HG02798 (cell line): ENCODE data around the gene CRX.
"Not testable (repeated sequence)": the region's sequence is repeated elsewhere in the genome, so short reads cannot be mapped to it uniquely, and the experiment has no call there.

Source experiments
- ATAC-seq: cut with Tn5 transposase; IDR thresholded peaks from one replicate; pipeline ENCODE4 v1.9.1; 2021; ENCODE audit warnings: mild to moderate bottlenecking; ENCODE audit not compliant: unreplicated experiment, poor library complexity

The CRX gene

DNA sequence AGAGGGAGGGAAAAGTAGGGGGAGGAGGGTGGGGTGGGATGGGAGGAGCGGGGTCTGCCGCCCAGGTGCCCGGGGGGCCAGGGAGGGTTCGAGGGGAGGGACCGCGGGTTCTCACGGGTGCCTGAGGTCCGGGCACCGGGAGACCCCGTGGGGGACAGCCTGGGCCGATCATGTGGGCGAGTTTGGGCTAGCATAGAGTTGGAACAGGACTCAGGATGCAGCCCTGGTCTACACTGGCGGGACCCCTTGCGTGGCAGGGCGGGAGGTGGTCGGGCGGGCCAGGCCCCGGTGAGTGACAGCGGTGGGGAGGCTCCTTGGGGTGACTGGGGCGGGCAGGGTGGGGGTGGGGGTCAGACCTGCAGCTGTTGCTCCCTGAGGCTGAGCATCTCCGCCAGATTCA lies 18.6 kb upstream of the CRX start:
- ATAC-seq, result not testable (repeated sequence)

DNA sequence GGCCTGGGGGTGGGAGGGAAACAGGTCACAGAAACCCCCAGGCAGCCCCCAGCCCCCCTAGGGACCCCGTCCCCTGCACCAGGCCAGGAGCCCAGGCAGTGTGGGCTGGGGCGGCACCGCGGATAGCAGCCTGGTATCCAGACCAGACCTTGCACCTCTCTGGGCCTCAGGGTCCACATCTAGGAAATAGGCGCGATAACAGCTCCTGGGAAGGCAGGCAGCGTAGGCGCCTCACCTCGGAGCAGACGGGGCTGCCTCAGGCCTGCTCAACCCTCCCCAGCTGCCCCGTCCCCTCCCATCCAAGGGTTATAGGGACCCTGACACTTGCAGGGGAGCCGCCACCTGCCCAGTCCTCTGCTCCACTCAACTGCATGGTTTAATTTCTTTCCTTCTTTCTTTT lies 18.1 kb upstream of the CRX start:
- ATAC-seq, result not testable (repeated sequence)

DNA sequence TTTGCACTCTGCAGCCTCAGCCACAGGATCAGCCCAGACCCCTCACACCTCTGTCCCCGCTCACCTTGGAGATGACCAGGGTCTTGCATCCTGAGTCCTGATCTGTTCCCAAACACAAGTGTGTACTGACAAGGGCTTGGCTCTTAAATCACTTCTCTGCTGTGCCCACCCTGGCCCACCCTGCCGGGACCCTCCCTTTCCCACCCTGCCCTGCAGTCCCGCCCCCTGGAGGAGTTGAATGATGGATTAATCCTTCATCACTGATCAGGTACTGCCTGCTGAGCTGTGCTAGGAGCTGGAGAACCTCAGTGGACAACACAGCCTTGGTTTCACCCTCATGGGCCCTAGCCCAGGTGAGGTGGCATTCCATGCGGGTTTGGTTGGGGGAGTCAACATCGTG lies 17.3 kb upstream of the CRX start, which contains the start of gene TPRX1:
Gene TPRX1, minus strand, starts transcription at position 101 of the 400 bp plus-strand sequence. Its CDS starts 12 bp downstream, at position 89.
- not testable (repeated sequence) for ATAC-seq

DNA sequence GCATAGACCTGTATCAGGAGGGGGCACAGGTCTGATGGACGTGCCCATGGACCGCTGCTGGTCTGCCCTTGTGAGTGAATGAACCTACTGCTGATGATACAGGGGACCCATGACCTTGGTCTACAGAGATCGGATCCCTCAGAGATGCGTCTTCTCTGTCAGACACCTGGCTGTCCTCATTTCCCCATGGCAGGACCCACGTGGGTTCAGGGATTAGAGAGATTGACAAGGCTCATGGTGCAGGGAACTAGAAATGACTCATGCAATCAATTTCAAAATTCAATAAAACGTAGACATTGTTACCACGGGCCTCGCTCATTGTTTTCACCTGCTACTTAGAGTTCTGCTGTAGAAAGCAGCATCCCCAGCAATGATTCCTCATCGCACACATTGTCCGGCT lies 16.4 kb upstream of the CRX start:
- ATAC-seq, result no peak

DNA sequence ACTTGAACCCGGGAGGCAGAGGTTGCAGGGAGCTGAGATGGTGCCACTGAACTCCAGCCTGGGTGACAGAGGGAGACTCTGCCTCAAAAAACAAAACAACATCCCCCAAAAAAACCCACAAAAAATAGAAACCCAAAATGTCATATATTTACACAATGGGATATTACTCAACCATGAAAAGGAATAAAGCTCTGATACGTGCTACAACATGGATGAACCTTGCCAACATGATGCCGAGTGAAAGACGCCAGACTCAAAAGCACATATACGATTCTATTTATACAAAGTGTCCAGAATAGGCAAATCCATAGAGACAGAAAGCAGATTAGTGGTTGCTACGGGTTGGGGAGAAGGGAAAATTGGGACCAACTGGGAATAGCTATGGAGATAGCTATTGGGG lies 15.3 kb upstream of the CRX start:
- ATAC-seq, result no peak

DNA sequence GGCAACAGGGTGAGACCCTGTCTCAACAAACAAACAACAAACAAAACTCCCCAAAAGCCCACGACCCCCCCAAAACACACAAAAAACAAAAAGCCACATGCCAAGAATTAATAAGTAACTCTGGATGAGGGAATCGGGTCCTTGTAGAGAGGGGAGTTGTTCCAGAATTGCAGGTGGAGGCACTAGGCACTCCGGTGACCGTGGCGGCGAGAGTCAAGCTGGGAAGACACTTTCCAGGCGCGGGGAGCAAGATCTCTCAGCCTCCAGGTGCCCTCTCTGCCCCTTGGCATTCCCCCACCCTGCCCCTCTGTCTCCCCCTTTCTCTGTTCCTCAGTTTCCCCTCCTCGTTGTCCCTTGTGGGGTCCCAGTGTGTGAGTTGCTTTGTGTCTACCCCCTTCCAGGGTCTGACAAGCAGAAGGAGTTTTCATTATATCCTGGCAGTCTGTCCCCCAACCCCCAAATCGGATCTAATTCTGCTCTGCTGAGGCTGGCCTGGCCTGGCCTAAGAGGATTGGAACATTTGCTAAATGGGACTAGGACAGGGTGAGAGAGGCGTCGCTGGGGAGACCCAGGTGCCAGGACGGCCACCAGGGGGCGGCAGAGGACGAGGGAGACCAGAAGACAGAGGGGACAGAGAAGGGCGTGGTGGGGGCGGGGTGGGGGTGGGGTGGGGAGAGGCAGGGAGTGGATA lies 8.3 kb upstream of the CRX start:
- no peak for ATAC-seq

DNA sequence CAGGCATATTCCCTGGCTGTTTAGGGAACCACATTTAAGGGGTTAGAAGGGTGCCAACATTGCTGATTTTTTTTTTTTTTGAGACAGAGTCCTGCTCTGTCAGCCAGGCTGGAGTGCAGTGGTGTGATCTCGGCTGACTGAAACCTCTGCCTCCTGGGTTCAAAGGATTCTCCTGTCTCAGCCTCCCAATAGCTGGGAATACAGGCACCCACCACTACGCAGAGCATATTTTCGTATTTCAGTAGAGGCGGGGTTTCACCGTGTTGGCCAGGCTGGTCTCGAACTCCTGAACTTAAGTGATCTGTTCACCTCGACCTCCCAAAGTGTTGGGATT lies 7.8 kb upstream of the CRX start:
- ATAC-seq, result no peak

DNA sequence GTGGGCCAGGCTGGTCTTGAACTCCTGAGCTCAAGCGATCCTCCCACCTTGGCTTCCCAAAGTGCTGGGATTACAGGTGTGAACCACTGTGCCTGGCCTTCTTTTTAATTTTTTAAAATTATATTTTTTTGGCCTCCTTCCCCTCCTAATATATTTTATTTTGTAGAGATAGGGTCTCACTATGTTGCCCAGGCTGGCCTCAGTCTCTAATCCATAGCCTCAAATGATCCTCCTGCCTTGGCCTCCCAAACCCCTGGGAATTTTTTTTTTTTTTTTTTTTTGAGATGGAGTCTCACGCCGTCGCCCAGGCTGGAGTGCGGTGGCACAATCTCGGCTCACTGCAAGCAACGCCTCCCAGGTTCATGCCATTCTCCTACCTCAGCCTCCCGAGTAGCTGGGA lies 5.5 kb upstream of the CRX start:
- not testable (repeated sequence) for ATAC-seq

DNA sequence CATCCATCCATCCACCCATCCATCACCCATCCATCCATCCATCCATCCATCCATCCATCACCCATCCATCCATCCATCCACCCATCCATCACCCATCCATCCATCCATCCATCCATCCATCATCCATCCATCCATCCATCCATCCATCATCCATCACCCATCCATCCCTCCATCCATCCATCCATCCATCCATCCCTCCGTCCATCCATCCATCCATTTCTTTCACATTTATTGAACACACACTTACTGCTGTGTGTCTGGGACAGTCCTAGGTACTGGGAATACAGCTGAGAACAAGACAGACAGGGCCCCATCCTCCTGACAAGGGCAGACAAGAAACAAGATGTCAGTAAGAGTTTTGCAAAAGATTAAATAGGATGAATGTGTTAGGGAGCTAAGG lies 3.5 kb upstream of the CRX start:
- ATAC-seq, result not testable (repeated sequence)

DNA sequence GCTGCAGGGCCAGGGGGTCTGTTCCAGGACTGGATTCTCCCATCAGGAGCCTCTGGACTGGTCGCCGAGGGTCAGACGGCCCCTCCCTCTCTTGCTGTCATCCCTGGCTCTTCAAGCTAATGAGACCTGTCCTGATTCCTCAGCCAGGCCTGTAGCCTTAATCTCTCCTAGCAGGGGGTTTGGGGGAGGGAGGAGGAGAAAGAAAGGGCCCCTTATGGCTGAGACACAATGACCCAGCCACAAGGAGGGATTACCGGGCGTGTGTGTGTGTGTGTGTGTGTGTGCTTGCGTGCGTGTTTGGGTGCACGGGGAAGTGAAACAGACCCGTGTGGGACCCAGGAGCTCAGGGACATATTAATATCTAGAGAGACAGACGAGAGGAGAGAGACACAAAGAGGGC lies 1.9 kb upstream of the CRX start:
- no peak for ATAC-seq

DNA sequence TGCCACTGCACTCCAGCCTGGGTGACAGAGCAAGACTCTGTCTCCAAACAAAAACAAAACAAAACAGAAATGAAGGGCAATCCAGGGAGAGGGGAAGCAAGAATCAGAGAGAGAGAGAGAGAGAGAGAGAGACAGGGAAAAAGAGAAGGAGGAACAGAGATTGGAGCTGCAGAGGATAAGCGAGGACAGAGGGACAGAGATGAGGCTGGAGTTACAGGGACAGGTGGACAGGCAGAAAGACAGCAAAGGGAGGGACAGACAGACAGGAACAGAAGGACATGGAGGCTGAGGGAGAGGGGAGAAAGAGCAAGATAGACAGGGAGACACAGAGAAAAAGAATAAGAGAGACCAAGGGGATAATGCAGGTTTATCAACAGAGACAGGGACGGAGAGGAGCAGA lies 1.3 kb upstream of the CRX start:
- no peak for ATAC-seq

DNA sequence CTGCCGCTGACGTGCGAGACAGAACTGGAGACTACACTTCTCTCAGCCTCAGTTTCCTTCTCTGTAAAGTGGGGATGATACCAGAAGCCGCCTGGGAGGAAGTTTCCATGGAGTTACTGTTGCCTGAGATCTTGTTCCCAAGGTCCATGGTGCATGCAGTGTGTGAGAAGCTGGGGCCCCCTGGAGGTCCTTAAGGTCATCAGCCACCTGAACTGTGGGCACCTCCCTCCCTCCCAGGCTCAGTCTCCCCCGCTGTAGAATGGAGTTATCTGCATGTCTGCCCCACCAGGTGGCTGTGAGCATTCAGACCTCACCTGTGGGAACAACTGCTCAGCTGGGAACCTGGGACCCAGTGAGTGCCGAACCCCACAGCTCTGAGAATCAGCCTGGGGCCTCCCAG lies 2.7 kb downstream of the CRX start:
- ATAC-seq, result no peak

DNA sequence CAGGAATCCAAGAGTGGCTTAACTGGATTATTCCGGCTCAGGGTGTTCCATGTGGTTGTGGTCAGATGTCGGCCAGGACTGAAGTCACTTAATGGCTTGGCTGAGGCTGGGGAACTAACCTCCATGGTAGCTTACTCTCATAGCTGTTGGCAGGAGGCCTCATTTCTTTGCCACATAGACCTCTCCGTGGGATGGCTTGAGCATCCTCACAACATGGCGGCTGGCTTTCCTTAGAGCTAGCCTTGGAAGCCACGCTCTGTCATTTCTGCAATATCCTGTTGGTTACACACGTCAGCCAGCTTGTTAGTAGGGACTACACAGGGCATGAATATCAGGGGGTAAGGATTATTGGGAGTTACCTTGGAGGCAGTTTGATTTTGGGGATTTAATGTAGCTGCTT lies 5.1 kb downstream of the CRX start:
- ATAC-seq, result no peak

DNA sequence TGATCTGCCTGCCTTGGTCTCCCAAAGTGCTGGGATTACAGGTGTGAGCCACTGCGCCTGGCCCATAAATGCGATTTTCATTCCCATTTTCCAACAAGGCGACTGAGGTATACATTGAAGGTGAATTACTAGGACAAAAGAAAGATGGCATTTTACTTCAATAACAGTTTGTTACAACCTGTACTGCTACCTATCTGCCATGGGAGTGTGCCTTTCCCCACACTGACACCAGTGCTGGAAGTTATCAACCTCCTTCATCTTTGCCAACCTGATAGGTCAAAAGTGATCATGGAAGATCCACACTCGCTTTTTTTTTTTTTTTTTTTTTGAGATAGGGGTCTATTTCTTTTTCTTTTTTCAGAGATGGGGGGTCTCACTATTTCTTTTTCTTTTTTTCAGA lies 11.0 kb downstream of the CRX start:
- no peak for ATAC-seq

DNA sequence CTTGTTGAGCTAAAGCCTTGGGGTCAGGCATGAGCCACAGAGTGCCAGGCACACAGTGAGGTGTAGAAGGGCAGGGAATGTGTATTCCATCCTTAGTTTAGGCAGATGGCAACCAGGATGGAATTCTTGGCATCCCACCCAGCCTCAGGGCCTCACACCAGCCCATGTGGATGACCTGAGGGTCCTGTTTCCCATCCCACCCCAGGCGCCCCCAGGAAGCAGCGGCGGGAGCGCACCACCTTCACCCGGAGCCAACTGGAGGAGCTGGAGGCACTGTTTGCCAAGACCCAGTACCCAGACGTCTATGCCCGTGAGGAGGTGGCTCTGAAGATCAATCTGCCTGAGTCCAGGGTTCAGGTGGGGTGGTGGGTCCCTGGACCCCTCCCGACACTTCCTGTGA lies 14.3 kb downstream of the CRX start:
- no peak for ATAC-seq

DNA sequence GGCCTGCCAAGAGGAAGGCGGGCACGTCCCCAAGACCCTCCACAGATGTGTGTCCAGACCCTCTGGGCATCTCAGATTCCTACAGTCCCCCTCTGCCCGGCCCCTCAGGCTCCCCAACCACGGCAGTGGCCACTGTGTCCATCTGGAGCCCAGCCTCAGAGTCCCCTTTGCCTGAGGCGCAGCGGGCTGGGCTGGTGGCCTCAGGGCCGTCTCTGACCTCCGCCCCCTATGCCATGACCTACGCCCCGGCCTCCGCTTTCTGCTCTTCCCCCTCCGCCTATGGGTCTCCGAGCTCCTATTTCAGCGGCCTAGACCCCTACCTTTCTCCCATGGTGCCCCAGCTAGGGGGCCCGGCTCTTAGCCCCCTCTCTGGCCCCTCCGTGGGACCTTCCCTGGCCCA lies 17.7 kb downstream of the CRX start:
- no peak for ATAC-seq

DNA sequence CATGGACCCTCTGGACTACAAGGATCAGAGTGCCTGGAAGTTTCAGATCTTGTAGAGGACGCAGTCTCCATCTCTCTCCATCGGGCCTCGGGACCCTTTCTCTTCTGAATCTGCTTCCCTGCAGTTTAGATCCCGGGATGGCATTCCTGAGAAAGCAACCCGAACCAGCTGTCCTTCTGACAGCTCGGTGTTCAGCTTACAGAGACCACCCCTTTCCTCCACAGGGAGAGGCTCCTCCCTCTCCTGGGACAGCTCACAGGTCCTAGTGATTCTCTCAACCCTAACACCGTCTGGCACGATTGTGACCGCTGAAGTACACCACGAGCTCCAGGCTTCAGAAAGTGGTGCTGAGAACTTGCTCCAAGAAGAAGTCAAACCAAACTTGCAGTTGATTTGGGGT lies 18.2 kb downstream of the CRX start:
- ATAC-seq, result no peak

DNA sequence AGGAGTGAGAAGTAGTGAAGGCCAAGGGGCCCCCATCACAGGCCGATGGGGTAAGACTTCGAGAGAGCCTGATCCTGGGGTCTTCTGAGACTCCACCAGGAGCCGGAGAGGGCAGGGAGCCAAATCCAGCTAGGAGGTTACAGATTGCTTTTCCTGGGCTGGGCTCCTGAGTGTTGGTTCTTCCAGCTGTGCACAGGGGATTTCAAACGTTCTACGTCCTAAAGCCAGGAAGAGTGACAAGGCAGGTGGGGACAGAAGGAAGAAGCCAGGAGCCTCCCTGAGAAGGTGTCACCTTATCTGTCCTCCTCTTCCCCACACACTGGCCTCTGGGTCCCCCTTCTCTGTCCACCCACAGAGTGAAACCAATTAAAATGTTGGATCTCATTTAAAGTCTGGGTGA lies 21.2 kb downstream of the CRX start:
- ATAC-seq, result no peak

DNA sequence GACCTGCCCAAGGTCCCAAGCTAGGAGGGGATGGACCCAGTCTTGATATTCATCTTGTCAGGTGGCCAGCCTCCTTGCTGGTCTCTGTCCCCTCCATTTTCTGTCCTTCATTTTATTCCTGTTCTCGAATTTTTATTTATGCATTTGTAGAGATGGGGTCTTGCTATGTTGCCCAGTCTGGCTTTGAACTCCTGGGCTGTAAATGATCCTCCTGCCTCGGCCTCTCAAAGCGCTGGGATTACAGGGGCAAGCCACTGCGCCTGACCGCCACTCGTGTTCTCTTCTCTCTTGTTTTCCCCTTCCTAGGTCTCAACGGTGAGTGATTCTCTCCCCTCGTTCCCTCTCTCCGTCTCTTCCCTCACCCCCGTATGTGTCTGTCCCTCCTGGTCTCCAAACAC lies 26.7 kb downstream of the CRX start:
- no peak for ATAC-seq

DNA sequence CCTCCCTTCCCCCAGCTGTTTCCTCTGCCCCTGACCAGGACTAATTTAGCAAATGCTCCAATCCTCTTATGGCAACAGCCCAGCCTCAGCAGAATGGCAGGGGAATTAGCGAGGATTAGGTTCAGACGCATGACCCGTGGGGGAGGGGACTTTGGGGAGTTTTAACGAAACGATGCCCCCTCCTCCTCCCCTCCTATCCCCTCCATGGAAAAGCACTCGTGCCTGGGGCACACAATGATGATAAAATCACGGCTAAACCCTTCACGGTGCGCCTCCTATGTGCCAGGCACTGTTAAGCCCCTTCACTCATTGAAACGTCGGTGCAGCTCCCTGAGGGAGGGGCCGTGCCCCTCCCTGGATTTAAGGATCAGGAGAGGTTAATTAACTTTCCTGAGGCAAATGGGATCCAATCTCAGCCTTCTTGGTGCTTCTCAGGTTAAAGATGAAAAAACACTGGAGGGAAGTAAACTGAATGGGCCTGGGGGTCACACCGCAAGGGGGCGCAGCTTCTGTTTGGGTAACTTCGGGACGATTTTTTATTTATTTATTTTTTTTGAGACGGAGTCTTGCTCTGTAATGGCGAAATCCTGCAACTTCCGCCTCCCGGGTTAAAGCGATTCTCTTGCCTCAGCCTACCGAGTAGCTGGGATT lies 27.2 kb downstream of the CRX start:
- ATAC-seq, result no peak

DNA sequence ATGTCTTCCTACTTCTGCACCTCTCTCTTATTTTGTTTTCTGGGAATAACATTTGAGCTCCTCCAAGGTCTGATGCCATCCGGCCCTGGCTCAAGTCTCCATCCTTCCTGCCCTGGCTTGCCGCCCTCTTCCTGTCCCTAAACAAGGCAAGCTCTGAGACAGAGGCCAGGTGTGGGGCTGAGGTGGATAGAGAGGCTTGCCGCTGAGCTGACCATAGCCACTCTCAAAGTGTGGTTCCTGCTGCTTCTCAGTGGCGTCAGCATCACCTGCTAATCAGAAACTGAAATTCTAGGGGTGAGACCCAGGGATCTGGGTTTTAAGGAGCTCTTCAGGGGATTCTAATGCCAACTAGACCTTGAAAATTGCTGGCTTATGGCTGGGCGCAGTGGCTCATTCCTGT lies 31.3 kb downstream of the CRX start:
- ATAC-seq, result no peak

DNA sequence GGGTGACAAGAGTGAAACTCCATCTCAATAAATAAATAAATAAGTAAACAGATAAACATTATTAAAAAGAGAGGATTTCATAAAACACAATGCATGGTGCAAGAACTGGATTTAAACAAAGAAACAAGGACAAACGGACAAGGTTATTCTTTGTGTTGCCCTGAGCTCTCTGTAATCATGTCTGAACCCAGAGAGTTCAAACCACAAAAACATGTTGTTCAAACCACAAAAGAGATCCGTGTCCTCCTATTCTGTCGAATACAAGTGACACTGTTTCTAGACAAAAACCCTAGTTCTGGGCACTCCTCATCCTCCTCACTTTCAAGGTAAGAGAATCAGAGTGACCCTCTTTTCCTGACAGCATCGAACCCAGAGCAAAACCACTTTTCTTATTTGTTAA lies 32.7 kb downstream of the CRX start:
- no peak for ATAC-seq
